HG02870 (cell line): ENCODE data around the gene KRT17.
"Not testable (repeated sequence)": the region's sequence is repeated elsewhere in the genome, so short reads cannot be mapped to it uniquely, and the experiment has no call there.

ENCODE experiments used
- ATAC-seq: cut with Tn5 transposase; IDR thresholded peaks from one replicate; pipeline ENCODE4 v1.9.1; 2021; ENCODE audit warnings: mild to moderate bottlenecking, moderate library complexity; ENCODE audit not compliant: unreplicated experiment

Gene KRT17

GRCh38 chr17:41621916-41622315, 2.5 kb downstream of the KRT17 start:
- no peak for ATAC-seq

- not testable (repeated sequence) for ATAC-seq
Observed at GRCh38 chr17:41621435-41621817, 2.9 kb downstream of the KRT17 start.

- ATAC-seq = no peak
Observed at GRCh38 chr17:41620583-41621434, 3.6 kb downstream of the KRT17 start.

GRCh38 chr17:41619927-41620582, 4.3 kb downstream of the KRT17 start:
- not testable (repeated sequence) for ATAC-seq

GRCh38 chr17:41619036-41619926, 5.1 kb downstream of the KRT17 start:
- no peak for ATAC-seq

GRCh38 chr17:41618341-41619035, 5.9 kb downstream of the KRT17 start:
- ATAC-seq = no peak

- no peak for ATAC-seq
Observed at GRCh38 chr17:41617698-41618097, 6.7 kb downstream of the KRT17 start.

- ATAC-seq = no peak
Observed at GRCh38 chr17:41617136-41617535, 7.2 kb downstream of the KRT17 start.

- not testable (repeated sequence) for ATAC-seq
Observed at GRCh38 chr17:41616486-41616885, 7.9 kb downstream of the KRT17 start.

- ATAC-seq = no peak
Observed at GRCh38 chr17:41615454-41615853, 8.9 kb downstream of the KRT17 start.

GRCh38 chr17:41614767-41615166, 9.6 kb downstream of the KRT17 start:
- not testable (repeated sequence) for ATAC-seq

GRCh38 chr17:41614098-41614497, 10.3 kb downstream of the KRT17 start:
- ATAC-seq = no peak

- no peak for ATAC-seq
Observed at GRCh38 chr17:41613277-41614082, 10.9 kb downstream of the KRT17 start.

- ATAC-seq = not testable (repeated sequence)
Observed at GRCh38 chr17:41612376-41613160, 11.8 kb downstream of the KRT17 start, which contains the start of gene KRT16. KRT16 (minus strand) TSS chr17:41612767; CDS start chr17:41612688, 79 bp downstream.

- ATAC-seq = no peak
Observed at GRCh38 chr17:41610965-41611640, 13.3 kb downstream of the KRT17 start.

GRCh38 chr17:41610061-41610517, 14.3 kb downstream of the KRT17 start:
- not testable (repeated sequence) for ATAC-seq

- ATAC-seq = not testable (repeated sequence)
Observed at GRCh38 chr17:41606930-41607329, 17.4 kb downstream of the KRT17 start.

- ATAC-seq = no peak
Observed at GRCh38 chr17:41602524-41602923, 21.9 kb downstream of the KRT17 start.
